Testis (tissue), 2 donors: ENCODE measurements around the gene SLC7A7.
"Not testable (repeated sequence)": the region's sequence is repeated elsewhere in the genome, so short reads cannot be mapped to it uniquely, and the experiment has no call there.

Source experiments
- CTCF ChIP-seq, 3 experiments: fragments of 450-650 bp in 2 of 3; fragments of 200-600 bp in 1 of 3; sonication (generic) in 1 of 3; IDR thresholded peaks; one replicate each; pipeline ENCODE4 v1.5.1; 2016 to 2019; ENCODE audit warnings: antibody characterized with exemption in 3 of 3, mild to moderate bottlenecking in 2 of 3, moderate library complexity in 1 of 3
- POLR2A ChIP-seq: fragments of 450-650 bp; IDR thresholded peaks from one replicate; pipeline ENCODE4 v1.6.1; 2017; ENCODE audit warnings: antibody characterized with exemption, mild to moderate bottlenecking, moderate library complexity

GRCh38 chr14:22724847-22725246 is 90.4 kb downstream of the SLC7A7 start:
- not testable (repeated sequence) for TF ChIP-seq CTCF (IDR thresholded peaks at IDR 0.05); POLR2A
